Nephron progenitor cell (in vitro differentiated cells): ENCODE data around the gene LDLRAD3.

Source experiments
- DNase-seq: peaks from one replicate; pipeline ENCODE4 v3.0.0; 2021
- H3K27ac Mint-ChIP-seq: 2 replicates; pipeline ENCODE4 v1.8.0; 2021; ENCODE audit warnings: mild to moderate bottlenecking, moderate library complexity, mixed read lengths
- H3K27me3 Mint-ChIP-seq: 2 replicates; pipeline ENCODE4 v1.8.0; 2021; ENCODE audit warnings: mild to moderate bottlenecking, low read depth, mixed read lengths; ENCODE audit not compliant: poor library complexity
- H3K36me3 Mint-ChIP-seq: 2 replicates; pipeline ENCODE4 v1.8.0; 2021; ENCODE audit warnings: low read depth, mixed read lengths
- H3K4me1 Mint-ChIP-seq: 2 replicates; pipeline ENCODE4 v1.8.0; 2021; ENCODE audit warnings: mixed read lengths
- H3K4me3 Mint-ChIP-seq: 2 replicates; pipeline ENCODE4 v1.8.0; 2021; ENCODE audit warnings: mild to moderate bottlenecking, moderate library complexity, mixed read lengths
- H3K9me3 Mint-ChIP-seq: 2 replicates; pipeline ENCODE4 v1.8.0; 2021; ENCODE audit warnings: mild to moderate bottlenecking, moderate library complexity, mixed read lengths
- TF ChIP-seq, protein P1 (sequence below): fragments of 200-600 bp; sonication (generic); IDR thresholded peaks from 2 replicates; pipeline ENCODE4 v1.5.0; 2021; ENCODE audit warnings: antibody characterized with exemption

Gene LDLRAD3

DNA sequence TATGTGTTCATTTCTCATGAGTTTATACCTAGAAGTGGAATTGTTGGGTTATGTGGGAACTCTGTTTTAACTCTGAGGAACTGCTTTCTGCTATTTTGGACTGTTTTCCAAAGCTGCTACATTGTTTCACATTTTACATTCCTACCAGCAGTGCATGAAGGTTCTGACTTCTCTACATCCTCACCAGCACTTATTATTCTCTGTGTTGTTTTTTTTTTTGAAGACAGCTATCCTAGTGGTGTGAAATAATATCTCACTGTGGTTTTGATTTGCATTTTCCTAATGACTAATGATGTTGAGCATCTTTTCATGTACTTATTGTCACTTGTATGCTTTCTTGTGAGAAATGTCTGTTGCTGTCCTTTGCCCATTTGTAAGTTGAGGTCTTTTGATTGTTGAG, 175.4 kb downstream of the LDLRAD3 start:
- Mint-ChIP-seq H3K4me3 (no peak overlapping the region), H3K9me3 (peaks cover 6% of the 10 kb centered on the region), H3K27ac (no peak overlapping the region), H3K27me3 (no peaks in the 10 kb centered on the region), H3K36me3 (peaks cover 24% of the 10 kb centered on the region), H3K4me1 (peaks cover 13% of the 10 kb centered on the region)
- TF ChIP-seq, protein P1, sequence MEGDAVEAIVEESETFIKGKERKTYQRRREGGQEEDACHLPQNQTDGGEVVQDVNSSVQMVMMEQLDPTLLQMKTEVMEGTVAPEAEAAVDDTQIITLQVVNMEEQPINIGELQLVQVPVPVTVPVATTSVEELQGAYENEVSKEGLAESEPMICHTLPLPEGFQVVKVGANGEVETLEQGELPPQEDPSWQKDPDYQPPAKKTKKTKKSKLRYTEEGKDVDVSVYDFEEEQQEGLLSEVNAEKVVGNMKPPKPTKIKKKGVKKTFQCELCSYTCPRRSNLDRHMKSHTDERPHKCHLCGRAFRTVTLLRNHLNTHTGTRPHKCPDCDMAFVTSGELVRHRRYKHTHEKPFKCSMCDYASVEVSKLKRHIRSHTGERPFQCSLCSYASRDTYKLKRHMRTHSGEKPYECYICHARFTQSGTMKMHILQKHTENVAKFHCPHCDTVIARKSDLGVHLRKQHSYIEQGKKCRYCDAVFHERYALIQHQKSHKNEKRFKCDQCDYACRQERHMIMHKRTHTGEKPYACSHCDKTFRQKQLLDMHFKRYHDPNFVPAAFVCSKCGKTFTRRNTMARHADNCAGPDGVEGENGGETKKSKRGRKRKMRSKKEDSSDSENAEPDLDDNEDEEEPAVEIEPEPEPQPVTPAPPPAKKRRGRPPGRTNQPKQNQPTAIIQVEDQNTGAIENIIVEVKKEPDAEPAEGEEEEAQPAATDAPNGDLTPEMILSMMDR: no peak
- DNase-seq: no peak

DNA sequence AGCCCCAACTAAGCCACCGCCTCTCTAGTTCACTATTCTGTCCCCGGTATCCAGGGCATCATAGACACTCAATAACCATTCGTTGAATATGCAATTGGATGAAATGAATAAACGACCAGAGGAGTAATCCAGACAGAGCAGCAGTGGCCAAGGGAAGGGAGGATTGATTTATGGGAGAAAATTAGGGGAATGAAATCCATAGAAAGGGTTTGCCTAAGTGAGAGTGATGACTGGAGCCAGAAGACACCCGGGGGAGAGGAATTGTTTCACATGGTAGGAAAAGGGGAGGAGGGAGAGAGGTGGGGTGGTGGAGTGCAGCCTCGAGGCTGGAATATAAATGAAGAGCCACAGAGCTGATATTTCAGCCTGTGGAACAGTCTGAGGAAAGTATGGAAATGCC, 177.2 kb downstream of the LDLRAD3 start:
- Mint-ChIP-seq H3K27me3 (peaks cover 2% of the 10 kb centered on the region), H3K27ac (peak overlapping the region; percentile 5), H3K9me3 (no peaks in the 10 kb centered on the region), H3K4me1 (peaks cover 16% of the 10 kb centered on the region), H3K4me3 (no peak overlapping the region), H3K36me3 (peaks cover 16% of the 10 kb centered on the region)
- DNase-seq: no peak
- TF ChIP-seq, protein P1: no peak

DNA sequence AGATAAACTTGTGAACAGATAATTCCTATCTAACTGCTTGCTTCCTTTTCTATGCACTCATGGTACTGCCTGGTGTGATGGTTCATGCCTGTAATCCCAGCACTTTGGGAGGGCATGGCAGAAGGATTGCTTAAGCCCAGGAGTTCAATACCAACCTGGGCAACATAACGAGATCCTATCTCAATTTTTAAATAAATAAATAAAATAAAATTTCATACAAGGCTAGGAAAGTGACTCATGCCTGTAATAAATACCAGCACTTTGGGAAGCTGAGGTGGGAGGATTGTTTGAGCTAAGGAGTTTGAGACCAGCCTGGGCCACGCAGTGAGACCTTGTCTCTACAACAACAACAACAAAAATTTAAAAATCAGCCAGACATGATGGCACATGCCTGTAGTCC, 178.8 kb downstream of the LDLRAD3 start:
- Mint-ChIP-seq H3K4me3 (no peak overlapping the region), H3K36me3 (peaks cover 13% of the 10 kb centered on the region), H3K9me3 (no peaks in the 10 kb centered on the region), H3K27ac (no peak overlapping the region), H3K4me1 (peaks cover 20% of the 10 kb centered on the region), H3K27me3 (peaks cover 2% of the 10 kb centered on the region)
- TF ChIP-seq, protein P1: no peak
- DNase-seq: no peak

GRCh38 chr11:36123336-36124101, 179.7 kb downstream of the LDLRAD3 start:
- H3K27ac Mint-ChIP-seq: peak overlapping the region; percentile 77
- H3K36me3 Mint-ChIP-seq: peaks cover 8% of the 10 kb centered on the region
- peaks cover 2% of the 10 kb centered on the region for H3K27me3 Mint-ChIP-seq
- TF ChIP-seq, protein P1: no peak
- no peaks in the 10 kb centered on the region for H3K9me3 Mint-ChIP-seq
- no peak for DNase-seq
- H3K4me1 Mint-ChIP-seq: peaks cover 20% of the 10 kb centered on the region
- no peak overlapping the region for H3K4me3 Mint-ChIP-seq

GRCh38 chr11:36126678-36127077, 182.8 kb downstream of the LDLRAD3 start:
- Mint-ChIP-seq H3K4me3 (no peak overlapping the region), H3K9me3 (no peaks in the 10 kb centered on the region), H3K4me1 (peaks cover 7% of the 10 kb centered on the region), H3K27ac (no peak overlapping the region), H3K27me3 (peaks cover 2% of the 10 kb centered on the region), H3K36me3 (peaks cover 16% of the 10 kb centered on the region)
- DNase-seq: no peak
- TF ChIP-seq, protein P1: no peak

- H3K36me3 Mint-ChIP-seq: peaks cover 16% of the 10 kb centered on the region
- peaks cover 13% of the 10 kb centered on the region for H3K4me1 Mint-ChIP-seq
- TF ChIP-seq, protein P1: no peak
- no peaks in the 10 kb centered on the region for H3K9me3 Mint-ChIP-seq
- H3K27ac Mint-ChIP-seq: no peak overlapping the region
- H3K4me3 Mint-ChIP-seq: no peak overlapping the region
- no peak for DNase-seq
- H3K27me3 Mint-ChIP-seq: peaks cover 2% of the 10 kb centered on the region
Measured at GRCh38 chr11:36127550-36127949, 183.7 kb downstream of the LDLRAD3 start.
